ENCODE results near the gene AGO1.

GRCh38 chr1:35945327-35945726, 62.3 kb downstream of the AGO1 start:
- TF ChIP-seq CTCF (IDR thresholded peaks at IDR 0.05) (no peak), POLR2A (IDR thresholded peaks at IDR 0.05) (no peak)
